Smooth muscle cell (in vitro differentiated cells): ENCODE measurements around the gene CAST. TPM values are rescaled to one million over a fixed set of nuclear protein-coding genes. Genes with fewer than 3 reads are reported as not detected.

Experiments
- DNase-seq: peaks from one replicate; lab custom pipeline; 2025; ENCODE audit not compliant: unreplicated experiment; lab: John Stamatoyannopoulos, UW
- H2AFZ ChIP-seq: fragments of 200-600 bp; sonication (generic); 2 replicates; pipeline ENCODE4 v1.6.0; 2016; ENCODE audit warnings: antibody characterized with exemption, low read depth, mild to moderate bottlenecking
- H3F3A ChIP-seq: fragments of 200-600 bp; sonication (generic); 2 replicates; pipeline ENCODE4 v1.6.0; 2017; ENCODE audit warnings: antibody characterized with exemption, low read depth
- H3K27ac ChIP-seq: fragments of 200-600 bp; sonication (generic); 2 replicates; pipeline ENCODE4 v1.5.1; 2016; ENCODE audit warnings: low read depth, mild to moderate bottlenecking
- H3K27me3 ChIP-seq: fragments of 200-600 bp; sonication (generic); 2 replicates; pipeline ENCODE4 v1.6.1; 2016; ENCODE audit warnings: low read depth, mild to moderate bottlenecking
- H3K36me3 ChIP-seq: fragments of 200-600 bp; sonication (generic); 2 replicates; pipeline ENCODE4 v1.5.1; 2016; ENCODE audit warnings: low read depth
- H3K4me1 ChIP-seq: fragments of 200-600 bp; sonication (generic); 2 replicates; pipeline ENCODE4 v1.5.1; 2016; ENCODE audit warnings: low read depth
- H3K4me2 ChIP-seq: fragments of 200-600 bp; sonication (generic); 2 replicates; pipeline ENCODE4 v1.6.0; 2016; ENCODE audit warnings: mild to moderate bottlenecking
- H3K4me3 ChIP-seq: fragments of 200-600 bp; sonication (generic); 2 replicates; pipeline ENCODE4 v1.5.1; 2016; ENCODE audit warnings: mild to moderate bottlenecking
- H3K79me2 ChIP-seq: fragments of 200-600 bp; sonication (generic); 2 replicates; pipeline ENCODE4 v1.6.0; 2016; ENCODE audit warnings: low read depth, mild to moderate bottlenecking
- H3K9ac ChIP-seq: fragments of 200-600 bp; sonication (generic); 2 replicates; pipeline ENCODE4 v1.6.0; 2016; ENCODE audit warnings: low read depth
- H3K9me3 ChIP-seq: fragments of 200-600 bp; sonication (generic); replicated peaks from 2 replicates; pipeline ENCODE4 v1.5.1; 2016; ENCODE audit warnings: low read depth
- H4K20me1 ChIP-seq: fragments of 200-600 bp; sonication (generic); 2 replicates; pipeline ENCODE4 v1.6.0; 2016; ENCODE audit warnings: low read depth
- CTCF ChIP-seq: fragments of 200-600 bp; sonication (generic); IDR thresholded peaks from 2 replicates; pipeline ENCODE4 v1.5.1; 2017; ENCODE audit warnings: borderline replicate concordance, mild to moderate bottlenecking, antibody characterized with exemption; ENCODE audit not compliant: insufficient read depth, poor library complexity, severe bottlenecking
- WGBS: methylation state at CpG from one replicate; pipeline ENCODE4 v1.1.7; 2016; ENCODE audit warnings: low lambda C conversion rate; 5-methylcytosine and 5-hydroxymethylcytosine counted together
- polyA plus RNA-seq: library from polyadenylated mRNA; unstranded; fragments of >200 nt; fragmentation: Nextera tagmentation; extraction: Ambion mirVana; gene quantifications from 2 replicates; pipeline ENCODE4 v1.2.1, GENCODE V29; 2016
- total RNA-seq: library from RNA; depleted of rRNA; stranded (reverse); fragments of >200 nt; gene quantifications from 2 replicates; pipeline ENCODE4 v1.2.3, GENCODE V29; 2014

Gene CAST
- total and polyA plus RNA-seq, 2 experiments from 2014 or later = 76.2 to 189 TPM

DNA sequence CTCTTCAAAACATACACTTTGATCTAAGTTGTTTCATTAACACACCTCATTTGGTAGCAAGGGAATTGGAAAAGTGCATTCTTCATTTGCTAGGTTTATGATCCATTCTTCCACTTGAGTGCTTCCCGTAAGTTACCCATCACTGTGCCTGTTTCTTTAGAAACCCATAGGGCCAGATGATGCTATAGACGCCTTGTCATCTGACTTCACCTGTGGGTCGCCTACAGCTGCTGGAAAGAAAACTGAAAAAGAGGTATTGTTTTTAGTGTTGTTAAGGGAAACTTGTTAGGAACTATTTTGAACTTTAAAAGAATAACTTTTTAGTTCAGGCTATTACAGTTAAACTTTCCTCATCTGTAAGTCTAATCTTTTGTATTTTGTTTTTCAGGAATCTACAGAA is 78.9 kb downstream of the CAST start:
- H3K79me2 ChIP-seq = no peaks in the 10 kb centered on the region
- no peaks in the 10 kb centered on the region for H3K27me3 ChIP-seq
- no peak overlapping the region for H3K4me2 ChIP-seq
- peaks cover 41% of the 10 kb centered on the region for H3F3A ChIP-seq
- H3K9ac ChIP-seq = no peak overlapping the region
- H3K27ac ChIP-seq = peak overlapping the region; percentile 8
- H3K4me1 ChIP-seq = no peaks in the 10 kb centered on the region
- H3K9me3 ChIP-seq = no peaks in the 10 kb centered on the region
- no peak for DNase-seq
- no peak overlapping the region for H3K4me3 ChIP-seq
- H2AFZ ChIP-seq = no peak overlapping the region
- H3K36me3 ChIP-seq = peaks cover 10% of the 10 kb centered on the region
- 98% methylated on average over 3 of the region's 3 CpGs for WGBS
- TF ChIP-seq CTCF = no peak
- H4K20me1 ChIP-seq = no peaks in the 10 kb centered on the region

DNA sequence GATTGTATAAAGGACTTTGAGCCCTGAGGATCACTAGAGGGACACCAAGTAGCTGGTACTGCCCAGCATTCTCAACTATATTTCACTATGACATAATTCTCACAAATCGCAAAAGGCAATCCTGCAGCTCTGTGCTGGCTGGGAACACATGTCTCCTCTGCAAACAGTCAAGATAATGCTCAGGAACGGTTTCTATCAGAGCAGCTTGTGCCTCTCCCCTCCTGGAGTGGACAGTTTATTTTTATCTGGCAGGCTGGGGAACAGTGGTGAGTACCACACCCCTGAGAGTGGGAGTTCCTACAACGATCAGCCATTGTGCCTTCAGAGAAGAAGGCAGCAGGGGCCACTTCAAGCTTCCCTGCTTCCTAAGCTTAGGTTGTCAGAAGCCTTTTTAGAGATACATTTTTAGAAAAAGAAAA is 79.7 kb downstream of the CAST start:
- no peak overlapping the region for H3K9ac ChIP-seq
- peak overlapping the region; percentile 8 for H3K27ac ChIP-seq
- H3K27me3 ChIP-seq = no peaks in the 10 kb centered on the region
- no peaks in the 10 kb centered on the region for H3K9me3 ChIP-seq
- no peak overlapping the region for H3K4me3 ChIP-seq
- H3K36me3 ChIP-seq = peaks cover 10% of the 10 kb centered on the region
- H3F3A ChIP-seq = peaks cover 42% of the 10 kb centered on the region
- WGBS = 27% methylated on average over 3 of the region's 3 CpGs
- TF ChIP-seq CTCF = no peak
- H3K4me2 ChIP-seq = no peak overlapping the region
- no peaks in the 10 kb centered on the region for H3K4me1 ChIP-seq
- no peaks in the 10 kb centered on the region for H3K79me2 ChIP-seq
- H2AFZ ChIP-seq = no peak overlapping the region
- no peak for DNase-seq
- H4K20me1 ChIP-seq = no peaks in the 10 kb centered on the region

- Histone ChIP-seq H3K4me3 (no peak overlapping the region), H3K36me3 (peaks cover 7% of the 10 kb centered on the region), H3K9ac (no peak overlapping the region), H3K79me2 (no peaks in the 10 kb centered on the region), H4K20me1 (no peaks in the 10 kb centered on the region), H3K27me3 (no peaks in the 10 kb centered on the region), H3K4me1 (no peaks in the 10 kb centered on the region), H3K9me3 (no peaks in the 10 kb centered on the region), H3K27ac (peak overlapping the region; percentile 79), H3K4me2 (no peak overlapping the region), H2AFZ (no peak overlapping the region), H3F3A (peaks cover 46% of the 10 kb centered on the region)
- WGBS = 78% methylated on average over 9 of the region's 9 CpGs
- no peak for TF ChIP-seq CTCF
- DNase-seq = no peak
Observed at GRCh38 chr5:96742538-96742937, 80.4 kb downstream of the CAST start.

- no peaks in the 10 kb centered on the region for H4K20me1 ChIP-seq
- H3K36me3 ChIP-seq = peaks cover 4% of the 10 kb centered on the region
- DNase-seq = no peak
- WGBS = 72% methylated on average over 11 of the region's 11 CpGs
- H3K4me3 ChIP-seq = no peak overlapping the region
- H2AFZ ChIP-seq = no peak overlapping the region
- H3K9me3 ChIP-seq = no peaks in the 10 kb centered on the region
- peak overlapping the region; percentile 79 for H3K27ac ChIP-seq
- H3K79me2 ChIP-seq = no peaks in the 10 kb centered on the region
- H3K4me2 ChIP-seq = no peak overlapping the region
- no peak for TF ChIP-seq CTCF
- H3K4me1 ChIP-seq = no peaks in the 10 kb centered on the region
- no peaks in the 10 kb centered on the region for H3K27me3 ChIP-seq
- peaks cover 53% of the 10 kb centered on the region for H3F3A ChIP-seq
- peak overlapping the region; percentile 37 for H3K9ac ChIP-seq
Observed at GRCh38 chr5:96743065-96743768, 81.0 kb downstream of the CAST start.
